SKM-1 treated with dmso at 0.1 percent for 144 hours (cell line): ENCODE results near the gene PACS2.

Experiments used
- DNase-seq: peaks from one replicate; lab custom pipeline; 2025; ENCODE audit not compliant: unreplicated experiment; lab: John Stamatoyannopoulos, UW

PACS2 gene

DNA sequence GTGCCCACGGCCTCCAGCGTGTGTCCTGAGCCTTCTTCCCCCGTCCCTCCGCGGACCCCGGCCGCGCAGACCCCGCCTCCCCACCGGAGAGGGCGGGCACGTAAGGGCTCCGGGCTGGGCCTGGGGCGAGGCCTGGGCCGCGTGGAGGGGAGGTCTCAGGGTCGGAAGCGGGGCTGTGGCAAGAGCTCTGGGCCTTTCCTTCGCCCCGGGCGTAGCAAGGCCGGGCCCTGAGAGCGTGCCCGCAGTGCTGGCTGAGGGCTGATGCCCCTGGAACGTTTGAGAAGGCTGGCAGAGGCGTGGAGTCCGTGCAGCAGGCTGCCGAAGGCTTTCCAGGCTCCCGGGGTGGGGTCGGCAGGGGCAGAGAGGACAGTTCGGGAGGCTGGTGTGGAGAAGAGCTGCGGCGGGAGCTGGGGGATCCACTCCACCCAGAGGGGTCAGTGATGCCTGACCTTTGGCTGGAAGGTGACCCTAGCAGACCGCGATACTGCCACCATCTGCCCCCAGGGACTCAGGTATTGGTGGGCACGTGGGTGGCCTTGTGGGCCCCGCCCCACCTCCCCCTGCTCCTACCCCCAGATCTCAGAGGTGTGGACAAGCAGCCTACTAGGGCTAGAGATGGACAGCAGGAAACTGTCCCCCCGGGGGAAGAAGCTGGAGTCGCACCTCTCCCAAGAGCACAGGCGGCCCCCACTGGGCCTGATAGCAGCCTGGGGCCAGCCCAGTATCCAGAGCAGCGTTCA, 84.3 kb downstream of the PACS2 start:
- no peak for DNase-seq

DNA sequence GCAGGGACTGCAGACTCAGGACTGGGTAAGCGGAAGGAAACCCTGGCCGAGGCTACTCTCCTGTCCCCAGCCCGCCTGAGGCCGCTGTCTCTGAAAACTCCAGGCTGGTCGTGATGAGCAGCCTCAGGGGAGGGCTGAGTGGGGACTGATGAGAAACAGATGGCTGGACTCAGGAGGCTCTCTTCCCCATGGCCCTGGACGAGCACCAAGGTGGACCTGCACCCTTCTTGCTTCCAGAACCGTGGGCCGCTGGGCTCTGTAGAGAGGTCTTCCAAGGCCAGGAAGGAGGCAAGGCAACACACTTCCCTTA, 84.9 kb downstream of the PACS2 start:
- DNase-seq = no peak

DNA sequence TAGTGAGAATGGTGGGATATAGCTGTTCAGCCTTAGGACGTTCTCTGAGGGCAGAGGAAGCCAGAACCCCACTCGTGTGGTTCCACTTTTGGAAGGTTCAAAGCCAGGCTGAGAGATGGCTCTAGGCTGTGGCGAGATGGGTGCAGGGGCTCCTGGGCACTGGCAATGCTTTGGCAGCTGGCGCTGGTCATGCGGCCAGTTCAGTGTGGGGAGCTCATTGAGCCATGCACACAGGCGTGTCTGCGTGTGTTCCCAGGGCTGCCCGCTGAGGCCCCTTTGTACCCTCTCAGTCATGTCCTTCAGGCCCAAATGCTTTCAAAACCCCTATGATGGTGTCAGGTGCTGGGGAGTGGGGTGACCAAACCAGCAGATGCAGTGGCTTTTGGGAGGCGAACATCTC, 85.5 kb downstream of the PACS2 start:
- no peak for DNase-seq

GRCh38 chr14:105401699-105402098, 87.2 kb downstream of the PACS2 start:
- no peak for DNase-seq

DNA sequence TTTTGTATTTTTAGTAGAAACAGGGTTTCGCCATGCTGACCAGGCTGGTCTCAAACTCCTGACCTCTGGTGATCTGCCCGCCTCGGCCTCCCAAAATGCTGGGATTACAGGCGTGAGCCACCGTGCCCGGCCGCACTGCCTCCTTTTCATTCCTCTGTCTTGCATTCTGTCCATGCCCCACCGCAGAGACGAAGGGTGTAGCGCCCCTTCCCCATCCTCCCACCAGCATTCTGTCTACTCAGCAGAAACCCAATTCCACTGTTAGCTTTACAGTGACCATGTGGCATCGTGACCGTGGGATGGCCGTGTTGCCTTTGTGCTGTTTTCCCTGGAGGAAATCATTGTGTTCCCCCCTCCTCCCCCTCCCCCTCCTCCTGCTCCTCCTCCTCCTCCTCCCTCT, 94.0 kb downstream of the PACS2 start:
- DNase-seq = no peak

DNA sequence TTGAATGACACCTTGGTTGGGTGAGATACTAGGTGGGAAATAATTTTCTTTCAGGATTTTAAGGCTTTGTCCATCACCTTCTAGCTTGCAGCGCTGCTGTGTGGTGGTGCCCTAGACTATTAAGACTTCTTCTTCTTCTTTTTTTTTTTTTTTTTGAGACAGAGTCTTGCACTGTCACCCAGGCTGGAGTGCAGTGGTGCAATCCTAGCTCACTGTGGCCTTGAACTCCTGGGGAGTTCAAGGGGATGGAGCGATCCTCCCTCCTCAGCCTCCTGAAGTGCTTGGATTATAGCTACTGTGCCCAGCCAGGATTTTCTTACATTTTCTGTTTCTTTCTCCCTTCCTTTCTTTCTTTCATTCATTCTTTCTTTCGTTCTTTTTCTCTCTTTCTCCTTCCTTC, 94.8 kb downstream of the PACS2 start:
- no peak for DNase-seq

GRCh38 chr14:105410642-105411016, 96.1 kb downstream of the PACS2 start:
- no peak for DNase-seq

DNA sequence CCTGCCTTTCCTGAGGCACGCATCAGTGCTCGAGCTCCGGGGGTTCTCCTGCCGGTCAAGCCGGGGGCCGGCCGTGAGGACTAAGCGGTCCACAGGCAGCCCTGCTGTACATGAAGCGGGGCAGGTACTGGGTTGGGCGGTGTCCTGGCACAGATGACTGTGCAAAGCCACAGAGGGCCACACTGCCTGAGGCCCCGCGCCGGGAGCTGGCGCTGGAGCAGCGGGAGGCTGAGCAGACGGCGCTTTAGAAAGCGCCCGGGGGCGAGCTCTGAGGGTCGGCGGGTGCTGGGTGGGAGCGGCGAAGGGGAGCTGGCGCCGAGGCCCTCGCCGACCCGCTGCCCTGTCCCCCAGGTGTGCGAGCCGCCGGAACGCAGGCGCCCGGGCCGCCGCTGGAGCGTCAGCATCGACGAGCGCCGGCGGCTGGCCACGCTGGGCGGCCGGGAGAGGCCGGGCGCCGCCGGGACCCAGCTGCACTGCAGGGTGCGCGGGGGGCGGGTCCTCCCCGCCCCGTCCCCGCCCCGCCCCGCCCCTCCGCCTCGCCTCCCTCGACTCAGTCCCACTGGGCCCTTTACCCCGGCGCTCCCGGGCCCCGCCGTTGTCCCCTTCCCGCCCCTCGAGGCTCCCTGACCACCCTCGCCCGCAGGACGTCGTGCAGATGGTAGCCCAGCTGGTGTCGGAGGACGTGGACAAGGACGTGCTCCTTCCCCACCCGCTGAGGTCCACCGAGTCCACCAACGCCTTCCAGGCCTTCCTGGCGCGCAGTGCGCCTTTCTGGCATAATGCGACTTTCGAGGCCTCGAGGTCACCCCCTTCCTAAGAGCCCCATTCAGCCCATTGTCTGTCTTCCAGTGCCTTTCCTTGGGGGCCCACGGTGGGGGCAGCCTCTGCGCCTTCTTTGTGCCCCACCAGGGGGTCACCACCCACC, 96.7 kb downstream of the PACS2 start:
- no peak for DNase-seq

DNA sequence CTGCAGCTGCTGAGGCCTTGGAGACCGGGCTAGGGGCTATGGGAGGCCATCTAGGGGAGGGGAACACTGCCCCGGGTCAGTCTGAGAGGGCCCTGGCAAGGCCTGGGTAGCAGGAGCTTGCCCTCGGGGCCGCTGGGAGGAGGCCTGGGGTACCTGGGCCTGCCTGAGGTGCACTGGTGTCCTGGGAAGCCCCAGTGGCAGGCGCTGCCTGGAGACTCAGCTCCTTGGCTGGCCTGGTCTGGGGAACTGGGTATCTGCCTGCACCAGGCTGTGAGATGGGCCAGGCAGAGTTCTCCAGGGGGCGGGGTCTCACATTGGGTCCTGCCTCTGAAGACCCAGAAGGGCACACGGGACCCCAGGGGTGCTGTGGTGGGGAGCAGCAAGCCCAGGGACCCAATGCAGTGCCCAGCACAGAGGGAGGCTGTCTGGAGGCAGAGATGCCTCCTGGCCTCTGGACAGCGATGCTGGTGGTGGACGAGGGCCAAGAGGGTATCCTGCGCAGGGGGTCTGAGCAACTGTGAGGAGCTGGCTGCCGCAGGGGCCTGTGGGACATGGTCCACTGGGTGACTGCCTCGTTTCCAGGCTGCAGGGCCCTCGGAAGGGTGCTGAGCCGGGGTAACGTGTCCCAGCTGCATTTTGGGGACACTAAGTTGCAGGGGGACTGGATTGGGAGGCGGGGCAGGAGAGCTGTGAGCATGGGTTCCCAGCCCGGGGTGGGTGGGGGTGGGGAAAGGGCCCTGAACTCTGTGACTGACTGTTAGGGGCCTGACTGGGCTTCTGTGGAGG, 97.6 kb downstream of the PACS2 start:
- no peak for DNase-seq

GRCh38 chr14:105412771-105413543, 98.4 kb downstream of the PACS2 start:
- DNase-seq = no peak

- DNase-seq = no peak
These were observed 99.0 kb downstream of the PACS2 start for GRCh38 chr14:105413544-105413886.

DNA sequence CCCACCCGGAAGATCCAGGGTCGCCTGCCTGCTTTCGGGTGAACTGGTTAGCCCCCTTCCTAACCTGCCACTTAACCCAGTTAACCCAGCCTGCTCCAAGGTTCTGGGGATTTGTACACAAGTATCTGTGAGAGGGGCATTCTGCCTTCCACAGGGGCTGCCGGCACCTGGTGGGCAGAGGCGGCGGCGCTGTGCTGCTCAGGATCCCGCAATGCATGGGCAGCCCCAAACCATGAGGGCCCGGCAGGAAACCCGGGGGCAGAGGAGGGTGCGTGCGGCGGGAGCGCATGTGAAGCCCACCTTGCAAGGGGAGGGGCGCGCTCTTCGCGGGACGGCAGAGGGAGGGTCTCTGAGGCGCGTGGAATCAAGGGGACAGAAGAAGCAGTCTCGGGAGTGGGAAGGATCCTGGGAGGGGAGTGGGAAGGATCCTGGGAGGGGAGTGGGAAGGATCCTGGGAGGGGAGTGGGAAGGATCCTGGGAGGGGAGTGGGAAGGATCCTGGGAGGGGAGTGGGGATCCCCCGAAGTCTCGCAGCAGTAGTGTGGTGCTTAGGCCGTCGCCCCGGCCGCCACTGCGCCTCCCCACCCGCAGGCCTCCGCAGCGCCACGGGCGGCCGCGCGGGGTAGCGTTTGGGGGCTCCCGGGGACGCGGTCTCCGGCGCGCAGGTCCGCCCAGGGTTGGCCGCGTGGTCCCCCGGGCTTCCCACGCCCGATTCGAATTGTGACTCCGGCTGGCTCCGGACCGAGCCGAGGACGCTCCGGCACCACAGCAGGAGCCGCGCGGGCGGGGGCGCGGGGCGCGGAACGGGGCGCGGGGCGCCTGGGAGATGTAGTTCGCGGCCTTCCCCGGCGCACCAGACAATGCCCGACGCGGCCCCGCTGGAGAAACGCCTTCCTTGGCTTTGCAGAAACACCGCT, 100.2 kb downstream of the PACS2 start:
- DNase-seq = no peak

GRCh38 chr14:105415481-105416428, 101.2 kb downstream of the PACS2 start:
- no peak for DNase-seq

DNA sequence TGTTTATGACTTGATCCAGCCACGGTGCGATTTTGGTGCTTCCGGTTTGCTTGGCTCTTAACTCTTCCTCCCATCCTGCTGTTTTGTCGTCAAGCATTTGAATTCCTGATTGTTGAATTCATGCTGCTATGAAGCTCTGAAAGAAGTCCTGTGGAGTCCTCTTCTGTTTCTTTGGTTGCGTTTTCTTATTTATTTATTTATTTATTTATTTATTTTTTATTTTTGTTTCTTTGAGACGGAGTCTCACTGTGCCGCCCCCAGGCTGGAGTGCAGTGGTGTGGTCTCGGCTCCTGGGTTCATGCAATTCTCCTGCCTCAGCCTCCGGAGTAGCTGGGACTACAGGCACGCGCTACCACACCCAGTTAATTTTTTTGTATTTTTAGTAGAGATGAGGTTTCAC, 102.1 kb downstream of the PACS2 start:
- no peak for DNase-seq

DNA sequence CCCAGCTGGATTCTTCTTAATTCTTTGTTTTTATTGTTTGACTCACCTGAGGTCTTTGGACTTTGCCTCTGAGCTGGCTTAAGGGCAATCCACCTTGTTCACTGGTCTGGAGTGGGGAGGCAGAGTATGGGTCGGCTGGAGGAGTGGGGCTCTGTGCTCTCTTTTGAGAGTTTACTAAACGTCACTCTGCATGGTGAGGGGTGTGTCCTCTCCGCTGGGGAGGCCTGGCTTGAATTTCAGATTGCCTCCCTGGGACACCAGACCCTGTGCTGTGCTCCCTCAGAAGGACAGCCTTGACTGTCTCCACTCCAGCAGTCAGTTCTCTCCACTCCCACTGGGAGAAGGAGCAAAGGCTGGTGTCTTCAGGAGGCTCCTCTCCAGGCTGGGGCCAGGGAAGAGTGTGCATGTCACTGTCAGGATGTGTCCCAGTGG, 103.2 kb downstream of the PACS2 start:
- DNase-seq = no peak

- no peak for DNase-seq
These were observed 104.0 kb downstream of the PACS2 start for GRCh38 chr14:105418269-105419194.

GRCh38 chr14:105419195-105420091, 104.9 kb downstream of the PACS2 start, which contains the start of gene MTA1:
TSS of gene MTA1 (plus strand) at chr14:105419827. CDS start at chr14:105420036, 209 bp downstream.
- DNase-seq = peak; percentile 7
